ENCODE measurements around the gene ROR2.
"Not testable (repeated sequence)": the region's sequence is repeated elsewhere in the genome, so short reads cannot be mapped to it uniquely, and the experiment has no call there.

ROR2 gene

DNA sequence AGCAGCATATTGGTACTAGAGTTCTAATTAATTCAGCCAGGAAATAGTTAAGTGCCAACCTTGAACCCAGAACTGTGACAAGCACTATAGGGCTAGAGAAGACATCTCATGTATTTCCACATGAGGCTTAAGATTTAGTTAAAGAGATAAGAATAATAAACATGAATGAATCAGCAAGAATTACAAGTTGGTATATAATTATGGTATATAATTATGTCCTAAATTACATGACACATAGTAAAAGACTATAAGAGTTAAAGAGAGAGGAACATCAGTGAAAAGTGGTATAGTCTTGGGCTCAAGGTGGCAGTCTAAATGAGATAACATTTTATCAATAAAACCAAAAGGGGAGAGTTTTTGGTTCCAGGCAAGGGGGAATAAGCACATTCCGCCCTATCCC, 303.3 kb downstream of the ROR2 start:
- H3K4me1 ChIP-seq, result no peaks in the 10 kb centered on the region
- no peaks in the 10 kb centered on the region for H3K9me3 ChIP-seq
- TF ChIP-seq, protein P1, sequence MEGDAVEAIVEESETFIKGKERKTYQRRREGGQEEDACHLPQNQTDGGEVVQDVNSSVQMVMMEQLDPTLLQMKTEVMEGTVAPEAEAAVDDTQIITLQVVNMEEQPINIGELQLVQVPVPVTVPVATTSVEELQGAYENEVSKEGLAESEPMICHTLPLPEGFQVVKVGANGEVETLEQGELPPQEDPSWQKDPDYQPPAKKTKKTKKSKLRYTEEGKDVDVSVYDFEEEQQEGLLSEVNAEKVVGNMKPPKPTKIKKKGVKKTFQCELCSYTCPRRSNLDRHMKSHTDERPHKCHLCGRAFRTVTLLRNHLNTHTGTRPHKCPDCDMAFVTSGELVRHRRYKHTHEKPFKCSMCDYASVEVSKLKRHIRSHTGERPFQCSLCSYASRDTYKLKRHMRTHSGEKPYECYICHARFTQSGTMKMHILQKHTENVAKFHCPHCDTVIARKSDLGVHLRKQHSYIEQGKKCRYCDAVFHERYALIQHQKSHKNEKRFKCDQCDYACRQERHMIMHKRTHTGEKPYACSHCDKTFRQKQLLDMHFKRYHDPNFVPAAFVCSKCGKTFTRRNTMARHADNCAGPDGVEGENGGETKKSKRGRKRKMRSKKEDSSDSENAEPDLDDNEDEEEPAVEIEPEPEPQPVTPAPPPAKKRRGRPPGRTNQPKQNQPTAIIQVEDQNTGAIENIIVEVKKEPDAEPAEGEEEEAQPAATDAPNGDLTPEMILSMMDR (IDR thresholded peaks at IDR 0.05; ENCODE audit: low read depth, low read length), result no peak
- peaks cover 5% of the 10 kb centered on the region; the same call in 1 of the 2 replicates for H3K27me3 ChIP-seq
- H3K36me3 ChIP-seq, result no peaks in the 10 kb centered on the region
- no peak for DNase-seq
- H3K4me3 ChIP-seq (ENCODE audit: low read depth, low read length), result no peak overlapping the region

DNA sequence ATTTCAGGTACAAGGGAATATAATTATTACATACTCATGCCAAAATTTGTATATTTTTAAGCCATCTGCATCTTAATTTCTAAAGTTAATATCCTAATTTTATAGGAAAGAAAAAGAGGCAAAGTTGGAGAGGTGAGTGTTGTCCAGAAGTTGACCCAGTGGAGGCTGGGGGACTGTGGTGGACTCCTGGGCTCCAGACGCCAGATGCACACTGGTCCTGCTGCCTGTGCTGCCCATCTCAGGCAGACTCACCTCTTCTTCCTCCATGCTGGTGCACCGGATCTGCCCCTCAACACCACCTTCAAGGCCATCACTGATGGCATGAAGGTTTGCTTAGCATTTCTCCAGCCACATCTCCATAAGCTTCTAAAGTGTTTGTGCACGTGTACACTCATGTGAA, 305.6 kb downstream of the ROR2 start:
- TF ChIP-seq, protein P1 (IDR thresholded peaks at IDR 0.05; ENCODE audit: low read depth, low read length), result no peak
- no peaks in the 10 kb centered on the region for H3K9me3 ChIP-seq

DNA sequence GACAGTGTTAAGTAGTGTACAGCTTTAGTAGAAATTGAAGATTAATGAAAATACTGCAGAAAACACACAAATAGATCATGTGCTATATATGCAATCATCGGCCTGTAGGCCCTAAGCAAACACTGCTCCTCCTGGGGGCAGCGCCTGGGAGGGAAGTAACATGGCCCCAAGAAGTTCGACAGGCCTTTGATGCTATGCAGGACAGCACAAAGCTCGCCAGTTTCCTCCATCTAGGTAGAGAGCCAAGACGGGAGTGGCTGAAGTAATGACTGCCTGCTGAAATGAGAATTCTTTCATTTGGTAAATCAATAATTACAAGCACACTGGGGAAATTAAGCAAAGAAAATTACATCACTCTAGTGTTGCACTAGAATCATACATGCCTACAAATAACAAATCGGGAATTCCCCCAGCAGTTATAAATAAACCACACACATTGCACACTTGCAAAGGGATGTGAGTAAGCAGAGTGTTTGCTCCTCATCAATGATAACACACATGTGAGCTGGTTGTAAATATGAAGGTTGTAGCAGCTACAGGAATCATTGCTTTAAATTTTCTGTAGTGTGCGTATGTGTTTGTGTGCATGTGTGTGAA, 306.4 kb downstream of the ROR2 start:
- no peak for DNase-seq
- 0 out of 2 replicates have a peak, but pooled peaks cover 5% of the 10 kb centered on the region for H3K27me3 ChIP-seq
- no peaks in the 10 kb centered on the region for H3K36me3 ChIP-seq
- no peaks in the 10 kb centered on the region for H3K9me3 ChIP-seq
- TF ChIP-seq, protein P1 (IDR thresholded peaks at IDR 0.05; ENCODE audit: low read depth, low read length), result no peak
- no peaks in the 10 kb centered on the region for H3K4me1 ChIP-seq
- H3K4me3 ChIP-seq (ENCODE audit: low read depth, low read length), result no peak overlapping the region

More for the DNA sequence above, 305.6 kb downstream of the ROR2 start:
- Histone ChIP-seq H3K27me3 (peaks cover 5% of the 10 kb centered on the region; the same call in 1 of the 2 replicates), H3K4me1 (no peaks in the 10 kb centered on the region), H3K4me3 (ENCODE audit: low read depth, low read length) (no peak overlapping the region), H3K36me3 (no peaks in the 10 kb centered on the region)
- DNase-seq, result no peak

DNA sequence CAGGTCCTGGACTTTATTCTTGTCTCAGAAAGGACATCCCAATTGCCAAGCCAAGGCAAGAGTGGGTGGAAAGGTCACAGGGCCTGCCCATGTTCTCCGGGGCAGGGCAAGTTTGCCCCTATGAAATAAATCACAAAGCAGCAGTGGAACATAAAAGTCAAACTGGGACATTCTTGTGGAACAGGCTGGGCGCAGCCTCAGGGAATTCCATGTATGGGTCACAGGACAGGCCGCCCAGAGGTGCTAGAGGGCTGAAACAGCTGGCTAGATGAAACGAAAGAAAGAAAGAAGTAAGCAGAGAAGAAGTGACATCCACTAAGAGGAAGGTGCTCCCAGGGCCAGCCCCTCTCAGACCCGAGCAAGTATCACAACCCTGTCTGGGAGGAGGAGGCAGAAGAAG, 307.3 kb downstream of the ROR2 start:
- Histone ChIP-seq H3K9me3 (no peaks in the 10 kb centered on the region), H3K27me3 (0 out of 2 replicates have a peak, but pooled peaks cover 8% of the 10 kb centered on the region), H3K36me3 (no peaks in the 10 kb centered on the region), H3K4me1 (no peaks in the 10 kb centered on the region), H3K4me3 (ENCODE audit: low read depth, low read length) (no peak overlapping the region)
- TF ChIP-seq, protein P1 (IDR thresholded peaks at IDR 0.05; ENCODE audit: low read depth, low read length), result no peak
- no peak for DNase-seq

DNA sequence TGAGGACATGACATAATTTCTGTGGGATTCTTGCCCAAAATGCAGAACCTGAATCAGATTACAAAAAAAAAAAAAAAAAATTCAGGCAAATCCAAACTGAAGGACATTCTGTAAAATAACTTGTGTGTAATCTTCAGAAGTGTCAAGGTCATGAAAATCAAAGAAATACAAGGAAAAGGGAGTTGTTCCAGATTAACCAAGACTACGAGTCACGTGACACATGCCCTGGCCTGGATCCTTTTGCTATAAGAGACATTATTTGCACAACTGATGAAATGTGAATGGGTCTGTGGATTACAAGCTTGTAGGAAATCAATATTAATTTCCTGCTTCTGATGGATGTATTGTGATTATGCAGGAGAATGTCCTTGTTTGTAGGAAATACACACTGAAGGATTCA, 309.6 kb downstream of the ROR2 start:
- Histone ChIP-seq H3K36me3 (no peaks in the 10 kb centered on the region), H3K4me3 (ENCODE audit: low read depth, low read length) (no peak overlapping the region), H3K27me3 (0 out of 2 replicates have a peak, but pooled peaks cover 3% of the 10 kb centered on the region), H3K9me3 (no peaks in the 10 kb centered on the region), H3K4me1 (no peaks in the 10 kb centered on the region)
- TF ChIP-seq, protein P1 (IDR thresholded peaks at IDR 0.05; ENCODE audit: low read depth, low read length), result no peak
- no peak for DNase-seq

DNA sequence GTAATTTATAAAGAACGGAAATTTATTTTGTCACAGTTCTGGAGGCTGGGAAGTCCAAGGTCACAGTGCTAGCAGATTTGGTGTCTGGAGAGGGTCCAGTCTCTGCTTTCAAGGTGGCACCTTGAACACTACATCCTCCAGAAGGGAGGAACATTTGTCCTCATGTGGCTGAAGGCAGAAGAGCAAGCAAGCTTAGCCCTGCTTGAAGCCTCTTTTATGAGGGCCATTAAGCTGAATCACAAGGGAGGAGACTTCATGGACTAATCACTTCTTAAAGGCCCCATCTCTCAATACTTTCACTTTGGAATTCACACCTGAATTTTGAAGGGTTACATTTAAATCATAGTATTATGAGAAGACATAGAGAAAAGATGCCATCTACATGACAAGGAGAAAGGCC, 311.0 kb downstream of the ROR2 start:
- Histone ChIP-seq H3K4me3 (ENCODE audit: low read depth, low read length) (no peak overlapping the region), H3K27me3 (0 out of 2 replicates have a peak, but pooled peaks cover 3% of the 10 kb centered on the region), H3K4me1 (no peaks in the 10 kb centered on the region), H3K36me3 (no peaks in the 10 kb centered on the region), H3K9me3 (no peaks in the 10 kb centered on the region)
- no peak for DNase-seq
- TF ChIP-seq, protein P1 (IDR thresholded peaks at IDR 0.05; ENCODE audit: low read depth, low read length), result no peak

DNA sequence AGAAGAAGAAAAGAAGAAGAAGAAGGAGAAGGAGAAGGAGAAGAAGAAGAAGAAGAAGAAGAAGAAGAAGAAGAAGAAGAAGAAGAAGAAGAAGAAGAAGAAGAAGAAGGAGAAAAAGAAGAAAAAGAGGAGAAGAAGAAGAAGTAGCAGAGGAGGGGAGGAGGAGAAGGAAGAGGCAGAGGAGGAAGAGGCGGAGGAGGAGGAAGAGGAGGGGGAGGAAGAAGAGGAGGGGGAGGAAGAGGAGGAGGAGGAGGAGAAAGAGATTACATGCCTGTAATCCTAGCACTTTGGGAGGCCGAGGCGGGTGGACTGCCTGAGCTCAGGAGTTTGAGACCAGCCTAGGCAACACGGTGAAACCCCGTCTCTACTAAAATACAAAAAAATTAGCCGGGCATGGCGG, 315.2 kb downstream of the ROR2 start:
- H3K9me3 ChIP-seq; H3K4me3 ChIP-seq (ENCODE audit: low read depth, low read length); H3K36me3 ChIP-seq; DNase-seq; H3K27me3 ChIP-seq; H3K4me1 ChIP-seq: not testable (repeated sequence)

Data from BE2C (cell line).